Bone marrow (tissue), 2 donors: ENCODE data around the gene MELTF.
A peak's percentile ranks its signal among the peaks of the same experiment; 100 is the strongest.

Experiments used
- DNase-seq, 2 donors: peaks; one replicate each; lab custom pipeline; 2025; lab: John Stamatoyannopoulos, UW

The MELTF gene

GRCh38 chr3:196968233-196969133, 61.1 kb downstream of the MELTF start, which contains the start of gene PIGZ:
Gene PIGZ, minus strand, starts transcription at chr3:196968833. Its CDS starts 16,802 bp downstream, at chr3:196952031.
- peak in 1 of 2 donors; percentile 25 for DNase-seq

GRCh38 chr3:196967412-196968232, 62.0 kb downstream of the MELTF start:
- DNase-seq = no peak

- DNase-seq = no peak
Measured at GRCh38 chr3:196966526-196967401, 62.9 kb downstream of the MELTF start.

- DNase-seq = no peak
Measured at GRCh38 chr3:196965804-196966173, 63.8 kb downstream of the MELTF start.

GRCh38 chr3:196965112-196965803, 64.4 kb downstream of the MELTF start:
- DNase-seq = no peak

GRCh38 chr3:196963631-196963953, 66.0 kb downstream of the MELTF start:
- no peak for DNase-seq

- DNase-seq = no peak
Measured at GRCh38 chr3:196962930-196963630, 66.5 kb downstream of the MELTF start.

GRCh38 chr3:196962108-196962929, 67.3 kb downstream of the MELTF start:
- DNase-seq = no peak

GRCh38 chr3:196954832-196955231, 74.8 kb downstream of the MELTF start:
- DNase-seq = no peak
